ENCODE results near the gene HOXA4. TPM values are rescaled to one million over a fixed set of nuclear protein-coding genes. Genes with fewer than 3 reads are reported as not detected.

HOXA4 gene
- total RNA-seq, 1 experiment from 2014 or later, result 2.3 TPM

GRCh38 chr7:27173956-27174873 lies 43.7 kb upstream of the HOXA4 start, which contains the start of gene HOXA10:
Gene HOXA10, minus strand, starts transcription at chr7:27174320. Its CDS starts 14 bp downstream, at chr7:27174306.
- Histone ChIP-seq H2AFZ (ENCODE audit: low read length) (0 out of 2 replicates have a peak within 1 kb of the TSS, but pooled peaks have one; percentile 41), H3K36me3 (ENCODE audit: low read depth, low read length) (0 out of 2 replicates have a peak, but pooled peaks cover 4% of the 10 kb centered on the region), H3K27ac (ENCODE audit: low read length) (peak within 1 kb of the TSS; percentile 97), H3K9me3 (ENCODE audit: low read length) (no peaks in the 10 kb centered on the region), H3K9ac (ENCODE audit: low read length) (peak within 1 kb of the TSS; percentile 90), H3K9me2 (replicated peaks; ENCODE audit: low read length) (no peaks in the 10 kb centered on the region), H3K4me2 (ENCODE audit: low read length) (peak within 1 kb of the TSS; percentile 93), H3F3A (ENCODE audit: low read length, unreplicated experiment) (no peaks in the 10 kb centered on the region), H3K27me3 (ENCODE audit: low read length) (no peaks in the 10 kb centered on the region), H3K4me3 (ENCODE audit: low read length) (peak within 1 kb of the TSS; percentile 84), H3K4me1 (ENCODE audit: insufficient read depth, low read length) (peaks cover 18% of the 10 kb centered on the region), H3K79me2 (ENCODE audit: low read length) (peaks cover 100% of the 10 kb centered on the region), H4K20me1 (ENCODE audit: low read length) (no peaks in the 10 kb centered on the region)
- DNase-seq (peak; percentile 73), ATAC-seq (peak; percentile 1)
- intact Hi-C loops (cut with micrococcal nuclease), result no loop called here
- no peak for TF ChIP-seq CTCF (conservative IDR thresholded peaks at IDR 0.05; ENCODE audit: low read depth, low read length)
- no TSS peak for BruUV-seq (replicated peaks)
- CTCF ChIA-PET, result no interaction called here
- POLR2A ChIA-PET (ENCODE audit: unreplicated experiment), result interaction anchor here (0.6 to 1.6 kb wide), 5 partner anchors 9 to 77 kb away, joined by 3 to 5 read pairs (median 4); no protein-coding TSS in a partner anchor

GRCh38 chr7:27173511-27173955 lies 43.0 kb upstream of the HOXA4 start:
- ATAC-seq, result no peak; the same call in 1 of the 2 replicates
- Histone ChIP-seq H3K4me2 (ENCODE audit: low read length) (peak overlapping the region; percentile 93), H2AFZ (ENCODE audit: low read length) (no peak overlapping the region), H3F3A (ENCODE audit: low read length, unreplicated experiment) (no peaks in the 10 kb centered on the region), H3K79me2 (ENCODE audit: low read length) (peaks cover 100% of the 10 kb centered on the region), H4K20me1 (ENCODE audit: low read length) (no peaks in the 10 kb centered on the region), H3K36me3 (ENCODE audit: low read depth, low read length) (0 out of 2 replicates have a peak, but pooled peaks cover 4% of the 10 kb centered on the region), H3K9ac (ENCODE audit: low read length) (peak overlapping the region; percentile 90), H3K4me3 (ENCODE audit: low read length) (peak overlapping the region; percentile 84), H3K9me2 (replicated peaks; ENCODE audit: low read length) (no peaks in the 10 kb centered on the region), H3K9me3 (ENCODE audit: low read length) (no peaks in the 10 kb centered on the region), H3K4me1 (ENCODE audit: insufficient read depth, low read length) (peaks cover 18% of the 10 kb centered on the region), H3K27ac (ENCODE audit: low read length) (peak overlapping the region; percentile 97), H3K27me3 (ENCODE audit: low read length) (no peaks in the 10 kb centered on the region)
- TF ChIP-seq EZH2 (IDR thresholded peaks at IDR 0.05; ENCODE audit: low read length, unreplicated experiment), result no peak
- no peak for TF ChIP-seq EZH2phosphoT487 (IDR thresholded peaks at IDR 0.05; ENCODE audit: borderline replicate concordance, low read length)
- TF ChIP-seq CTCF (conservative IDR thresholded peaks at IDR 0.05; ENCODE audit: low read depth, low read length), result no peak
- no TSS peak for BruUV-seq (replicated peaks)
- intact Hi-C loops (cut with micrococcal nuclease), result no loop called here
- ChIA-PET CTCF (interaction anchor here (0.5 kb wide), 1 partner anchor 489 kb away, joined by 3 read pairs; the partner anchor contains the start of gene HIBADH), POLR2A (ENCODE audit: unreplicated experiment) (interaction anchor here (0.8 to 1.1 kb wide), 2 partner anchors 11 to 31 kb away, joined by 5 to 6 read pairs; no protein-coding TSS in a partner anchor)
- DNase-seq, result no peak
